HG02642 (cell line): Measurements from ENCODE around the gene ITSN2.
A peak's percentile ranks its signal among the peaks of the same experiment; 100 is the strongest.
"Not testable (repeated sequence)": the region's sequence is repeated elsewhere in the genome, so short reads cannot be mapped to it uniquely, and the experiment has no call there.

ENCODE experiments used
- ATAC-seq: cut with Tn5 transposase; IDR thresholded peaks from one replicate; pipeline ENCODE4 v1.9.1; 2021; ENCODE audit warnings: mild to moderate bottlenecking; ENCODE audit not compliant: unreplicated experiment, poor library complexity

ITSN2 gene

GRCh38 chr2:24360050-24360962, at the start of gene ITSN2:
TSS of gene ITSN2 (minus strand) at chr2:24360536. CDS start at chr2:24328082, 32,454 bp downstream.
- peak; percentile 85 for ATAC-seq

GRCh38 chr2:24409171-24409570, 48.8 kb upstream of the ITSN2 start:
- ATAC-seq = no peak

- not testable (repeated sequence) for ATAC-seq
These were observed 48.4 kb upstream of the ITSN2 start for GRCh38 chr2:24408704-24409103.

- no peak for ATAC-seq
These were observed 44.2 kb upstream of the ITSN2 start for GRCh38 chr2:24404491-24404921.

- no peak for ATAC-seq
These were observed 43.5 kb upstream of the ITSN2 start for GRCh38 chr2:24403832-24404212.

- ATAC-seq = no peak
These were observed 43.0 kb upstream of the ITSN2 start for GRCh38 chr2:24403168-24403831.

GRCh38 chr2:24402242-24403097, 42.1 kb upstream of the ITSN2 start:
- ATAC-seq = no peak

GRCh38 chr2:24400207-24400907, 40.0 kb upstream of the ITSN2 start:
- ATAC-seq = no peak

GRCh38 chr2:24399434-24400206, 39.3 kb upstream of the ITSN2 start:
- no peak for ATAC-seq

GRCh38 chr2:24394998-24395397, 34.7 kb upstream of the ITSN2 start:
- no peak for ATAC-seq

- no peak for ATAC-seq
These were observed 32.3 kb upstream of the ITSN2 start for GRCh38 chr2:24392542-24393059.

- no peak for ATAC-seq
These were observed 25.0 kb upstream of the ITSN2 start for GRCh38 chr2:24385366-24385765.

GRCh38 chr2:24382363-24383073, 22.2 kb upstream of the ITSN2 start:
- no peak for ATAC-seq

- ATAC-seq = no peak
These were observed 20.5 kb upstream of the ITSN2 start for GRCh38 chr2:24380820-24381219.

GRCh38 chr2:24375349-24376087, 15.2 kb upstream of the ITSN2 start:
- ATAC-seq = no peak

GRCh38 chr2:24374301-24374700, 14.0 kb upstream of the ITSN2 start:
- ATAC-seq = no peak

- no peak for ATAC-seq
These were observed 11.7 kb upstream of the ITSN2 start for GRCh38 chr2:24372033-24372432.

GRCh38 chr2:24365826-24366225, 5.5 kb upstream of the ITSN2 start:
- no peak for ATAC-seq
